Gastroesophageal sphincter (tissue), 4 donors: Measurements from ENCODE around the gene KCNJ2. TPM values are rescaled to one million over a fixed set of nuclear protein-coding genes. Genes with fewer than 3 reads are reported as not detected.

ENCODE experiments used
- ATAC-seq: fragments of 150-250 bp; one replicate; pipeline ENCODE4 v1.9.1; 2016; ENCODE audit warnings: mild to moderate bottlenecking, moderate library complexity
- H3K27ac ChIP-seq, 4 donors: fragments of 200-600 bp; sonication (generic) in 3 of 4; 1 replicate in 3 of 4; 2 replicates in 1 of 4; pipeline ENCODE4 v1.5.1; 2016 to 2019
- H3K27me3 ChIP-seq: fragments of 200-600 bp; sonication (generic); one replicate; pipeline ENCODE4 v1.5.1; 2019
- H3K36me3 ChIP-seq, 2 donors: fragments of 200-600 bp; sonication (generic); one replicate each; pipeline ENCODE4 v1.5.1; 2019; ENCODE audit warnings: control low read depth in 1 of 2
- H3K4me1 ChIP-seq, 3 donors: fragments of 200-600 bp; sonication (generic); 1 replicate in 2 of 3; 2 replicates in 1 of 3; pipeline ENCODE4 v1.5.1; 2016 to 2019; ENCODE audit warnings: control low read depth in 2 of 3
- H3K4me3 ChIP-seq, 2 donors: fragments of 200-600 bp; sonication (generic); one replicate each; pipeline ENCODE4 v1.5.1; 2019; ENCODE audit warnings: mild to moderate bottlenecking in 1 of 2, moderate library complexity in 1 of 2
- H3K9me3 ChIP-seq, 3 donors: fragments of 200-600 bp; sonication (generic); one replicate each; pipeline ENCODE4 v1.5.1; 2017 to 2019; ENCODE audit warnings: control low read depth in 2 of 3
- CTCF ChIP-seq, 4 experiments: fragments of 200-600 bp in 2 of 4; fragments of 450-650 bp in 2 of 4; sonication (generic) in 1 of 4; IDR thresholded peaks; one replicate each; pipeline ENCODE4 v1.5.1; 2017 to 2019; ENCODE audit warnings: antibody characterized with exemption in 4 of 4, mild to moderate bottlenecking in 2 of 4, moderate library complexity in 2 of 4
- EP300 ChIP-seq: sonication (generic); formaldehyde crosslinking; IDR thresholded peaks from one replicate; pipeline ENCODE4 v1.6.1; 2017; ENCODE audit warnings: antibody characterized with exemption, mild to moderate bottlenecking
- POLR2A ChIP-seq, 2 donors: fragments of 450-650 bp; IDR thresholded peaks; one replicate each; pipeline ENCODE4 v1.6.1; 2017; ENCODE audit warnings: antibody characterized with exemption in 2 of 2, mild to moderate bottlenecking in 2 of 2, moderate library complexity in 1 of 2
- POLR2AphosphoS5 ChIP-seq: sonication (generic); formaldehyde crosslinking; IDR thresholded peaks from one replicate; pipeline ENCODE4 v1.6.1; 2017; ENCODE audit warnings: antibody characterized with exemption
- WGBS, 2 donors: methylation state at CpG; one replicate each; pipeline ENCODE4 v1.1.5; 2018; ENCODE audit warnings: low coverage in 1 of 2; 5-methylcytosine and 5-hydroxymethylcytosine counted together
- total RNA-seq, 4 donors: library from RNA; depleted of rRNA; stranded (reverse); fragments of >200 nt; gene quantifications; one replicate each; pipeline ENCODE4 v1.1.0, GENCODE V29; 2016

KCNJ2 gene
- total RNA-seq, 4 donors from 2014 or later: 2.8 to 11.3 (median 4.9) TPM

DNA sequence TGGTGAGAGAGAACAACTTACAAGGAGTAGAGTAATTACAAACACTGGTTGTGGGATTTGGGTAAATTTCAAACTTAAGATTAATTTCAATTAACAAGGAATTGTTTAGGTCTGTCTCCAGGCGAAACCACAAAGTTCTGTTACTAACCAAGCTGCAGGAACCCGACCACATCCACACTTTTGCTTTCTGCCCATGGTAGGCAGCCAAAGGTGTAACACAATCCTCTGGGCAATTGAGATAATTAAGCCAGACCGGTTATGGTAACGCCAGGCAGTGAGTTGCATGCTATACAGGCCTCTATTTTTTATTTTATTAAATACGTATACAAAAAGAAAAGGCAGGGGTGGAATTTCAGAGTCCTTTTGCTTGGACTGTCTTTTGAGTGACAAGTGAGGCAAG, 12.0 kb downstream of the KCNJ2 start:
- 89 to 94% methylated on average over 4 to 5 of the region's 5 CpGs for whole genome bisulfite sequencing, 2 donors
- Histone ChIP-seq H3K27me3 (no peaks in the 10 kb centered on the region), H3K9me3 (no peaks in the 10 kb centered on the region), H3K4me1 (no peaks in the 10 kb centered on the region), H3K36me3 (peaks cover 0 to 11% of the 10 kb centered on the region in 2 donors), H3K27ac (no peak overlapping the region), H3K4me3 (no peak overlapping the region)
- ATAC-seq: no peak
- TF ChIP-seq POLR2AphosphoS5 (no peak), CTCF (IDR thresholded peaks at IDR 0.05) (no peak), EP300 (no peak), POLR2A (IDR thresholded peaks at IDR 0.05) (no peak)

DNA sequence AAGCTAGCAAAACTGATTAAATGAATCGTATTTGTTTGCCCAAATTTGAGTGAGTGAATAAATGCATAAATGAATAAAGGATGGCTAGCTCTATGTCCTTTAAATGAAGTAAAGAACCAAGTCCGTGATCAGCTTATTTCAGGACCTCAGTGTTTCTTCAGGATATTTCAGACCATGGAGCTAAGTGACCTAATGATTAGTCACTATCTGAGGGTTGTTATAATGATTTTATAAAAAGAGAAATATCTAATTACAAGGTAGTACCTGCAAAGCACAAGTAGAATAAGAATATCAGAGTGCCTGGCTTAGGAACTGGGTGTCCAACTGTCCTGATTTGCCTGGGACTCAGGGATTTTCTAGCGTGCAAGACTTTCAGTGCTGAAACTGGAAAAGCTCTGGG, 12.5 kb downstream of the KCNJ2 start:
- TF ChIP-seq CTCF (IDR thresholded peaks at IDR 0.05) (no peak), POLR2A (IDR thresholded peaks at IDR 0.05) (no peak), EP300 (no peak)
- Histone ChIP-seq H3K27me3 (no peaks in the 10 kb centered on the region), H3K4me3 (no peak overlapping the region), H3K27ac (no peak overlapping the region), H3K9me3 (no peaks in the 10 kb centered on the region), H3K4me1 (no peaks in the 10 kb centered on the region), H3K36me3 (peaks cover 0 to 9% of the 10 kb centered on the region in 2 donors)
- 94 to 96% methylated on average over 3 of the region's 3 CpGs for WGBS, 2 donors
- ATAC-seq: no peak

- Histone ChIP-seq H3K4me3 (no peak overlapping the region), H3K36me3 (no peaks in the 10 kb centered on the region), H3K27me3 (no peaks in the 10 kb centered on the region), H3K9me3 (no peaks in the 10 kb centered on the region), H3K27ac (no peak overlapping the region), H3K4me1 (no peaks in the 10 kb centered on the region)
- no peak for ATAC-seq
- TF ChIP-seq POLR2A (IDR thresholded peaks at IDR 0.05) (no peak), EP300 (no peak)
- WGBS, 2 donors: 68 to 75% methylated on average over 4 of the region's 4 CpGs
These were observed 14.2 kb downstream of the KCNJ2 start for GRCh38 chr17:70183508-70183907.

GRCh38 chr17:70184207-70184606, 14.9 kb downstream of the KCNJ2 start:
- Histone ChIP-seq H3K36me3 (no peaks in the 10 kb centered on the region), H3K9me3 (no peaks in the 10 kb centered on the region), H3K27ac (no peak overlapping the region), H3K4me3 (no peak overlapping the region), H3K4me1 (no peaks in the 10 kb centered on the region), H3K27me3 (no peaks in the 10 kb centered on the region)
- no peak for TF ChIP-seq POLR2A (IDR thresholded peaks at IDR 0.05)
- no peak for TF ChIP-seq CTCF (IDR thresholded peaks at IDR 0.05)
- no peak for TF ChIP-seq EP300
- no peak for TF ChIP-seq POLR2AphosphoS5
- ATAC-seq: no peak

DNA sequence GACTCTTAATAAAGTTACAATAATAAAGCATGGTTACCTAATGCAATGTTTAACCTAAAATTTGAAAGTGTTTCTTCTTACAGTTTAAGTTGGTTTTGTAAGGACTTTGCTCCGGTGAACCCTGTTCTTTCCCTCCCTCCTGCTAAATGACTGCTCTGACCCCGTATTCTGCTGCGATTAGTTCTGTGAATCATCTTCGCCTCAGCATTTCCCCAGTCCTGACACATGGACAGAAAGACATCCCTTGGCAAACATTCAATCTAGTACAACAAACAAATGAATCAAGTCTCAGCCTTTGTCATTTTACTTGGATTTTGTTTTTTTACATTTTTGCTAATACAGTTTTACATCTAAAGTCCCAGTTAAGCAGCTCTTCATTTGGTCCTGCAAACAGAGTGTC, 15.4 kb downstream of the KCNJ2 start:
- Histone ChIP-seq H3K4me1 (no peaks in the 10 kb centered on the region), H3K27ac (no peak overlapping the region), H3K27me3 (no peaks in the 10 kb centered on the region), H3K9me3 (no peaks in the 10 kb centered on the region), H3K36me3 (no peaks in the 10 kb centered on the region), H3K4me3 (no peak overlapping the region)
- TF ChIP-seq EP300 (no peak), POLR2AphosphoS5 (no peak), POLR2A (IDR thresholded peaks at IDR 0.05) (no peak), CTCF (IDR thresholded peaks at IDR 0.05) (no peak)
- no peak for ATAC-seq
- WGBS, 2 donors: 58 to 62% methylated on average over 4 of the region's 4 CpGs

DNA sequence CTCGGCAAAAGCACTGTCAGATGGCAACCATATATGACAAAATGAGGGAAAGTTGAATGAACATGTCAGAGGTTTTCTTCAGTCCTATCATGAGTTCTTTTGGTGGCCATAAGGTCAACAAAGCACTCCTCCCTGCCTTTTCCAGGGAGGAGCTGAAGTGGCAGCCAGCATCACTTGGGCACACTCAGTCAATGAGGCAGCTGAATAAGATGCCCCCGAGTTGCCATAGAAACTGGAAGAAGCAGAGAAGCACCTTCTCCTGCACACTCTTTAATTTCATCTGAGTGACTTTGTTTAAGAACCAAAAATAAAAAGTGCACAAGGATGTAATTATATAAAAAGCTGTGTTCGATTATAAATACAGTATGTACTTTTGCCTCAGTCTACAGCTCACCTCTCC, 16.0 kb downstream of the KCNJ2 start:
- H3K36me3 ChIP-seq: no peaks in the 10 kb centered on the region
- no peak overlapping the region for H3K4me3 ChIP-seq
- no peak for TF ChIP-seq POLR2AphosphoS5
- TF ChIP-seq POLR2A (IDR thresholded peaks at IDR 0.05): no peak
- 92 to 100% methylated on average over 2 to 3 of the region's 3 CpGs for WGBS, 2 donors
- no peaks in the 10 kb centered on the region for H3K4me1 ChIP-seq
- no peaks in the 10 kb centered on the region for H3K9me3 ChIP-seq
- no peak overlapping the region for H3K27ac ChIP-seq
- H3K27me3 ChIP-seq: no peaks in the 10 kb centered on the region
- no peak for ATAC-seq
